ENCODE measurements around the gene MAN1A1.
"Not testable (repeated sequence)": the region's sequence is repeated elsewhere in the genome, so short reads cannot be mapped to it uniquely, and the experiment has no call there.

The MAN1A1 gene

GRCh38 chr6:119349361-119350201 is at the start of gene MAN1A1:
Gene MAN1A1, minus strand, starts transcription at chr6:119349761. Its CDS starts 696 bp downstream, at chr6:119349065.
- DNase-seq (ENCODE audit: low read depth in 2 of 2), result peak; percentile 73 to 79

GRCh38 chr6:119395192-119395591 is 45.6 kb upstream of the MAN1A1 start:
- no peak for DNase-seq (ENCODE audit: low read depth in 2 of 2)

DNA sequence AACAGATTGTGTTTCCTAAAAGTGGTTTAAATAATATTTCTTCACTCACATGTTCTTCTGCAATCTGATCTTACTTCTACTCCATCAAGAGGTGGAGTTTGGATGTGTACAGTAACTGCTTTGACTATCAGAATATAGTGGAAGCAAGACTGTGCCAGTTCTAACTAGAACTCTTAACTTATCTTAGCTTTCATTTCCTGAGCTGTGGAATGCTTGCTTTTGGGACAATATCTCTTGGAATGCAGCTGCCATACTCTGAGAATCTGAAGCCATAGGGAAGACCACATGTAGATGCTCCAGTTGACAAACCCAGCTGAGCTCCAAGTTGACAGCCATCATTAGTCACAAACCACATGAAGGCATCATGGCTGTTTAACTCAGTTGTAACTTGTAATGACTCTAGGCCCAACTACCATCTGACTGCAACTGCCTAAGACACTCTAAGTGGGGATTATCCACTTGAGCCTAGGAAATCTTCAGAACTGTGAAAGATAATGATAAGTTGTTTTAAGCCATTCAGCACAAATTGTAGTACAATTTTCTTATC is 40.8 kb upstream of the MAN1A1 start:
- DNase-seq (ENCODE audit: low read depth in 2 of 2), result no peak

DNA sequence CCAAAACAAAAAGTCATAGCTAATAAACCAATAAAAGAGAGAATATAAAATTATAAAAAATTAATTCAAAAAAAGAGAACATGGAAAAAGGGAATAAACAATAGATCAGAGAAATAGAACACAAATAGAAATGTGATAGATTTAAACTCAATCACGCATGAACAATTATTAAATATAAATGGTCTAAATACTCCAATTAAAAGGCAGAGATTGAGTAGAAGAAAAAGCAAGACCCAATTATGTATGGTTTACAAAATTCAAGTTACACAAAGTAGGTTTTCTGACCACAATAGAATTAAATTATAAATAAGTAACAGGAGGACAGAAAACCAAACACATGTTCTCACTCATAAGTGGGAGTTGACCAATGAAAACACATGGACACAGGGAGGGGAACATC is 36.4 kb upstream of the MAN1A1 start:
- DNase-seq (ENCODE audit: low read depth in 2 of 2), result no peak

- no peak for DNase-seq (ENCODE audit: low read depth in 2 of 2)
These were observed 34.9 kb upstream of the MAN1A1 start for GRCh38 chr6:119384444-119384843.

- DNase-seq (ENCODE audit: low read depth in 2 of 2), result no peak
These were observed 30.2 kb upstream of the MAN1A1 start for GRCh38 chr6:119379809-119380208.

- not testable (repeated sequence) for DNase-seq (ENCODE audit: low read depth in 2 of 2)
These were observed 27.5 kb upstream of the MAN1A1 start for GRCh38 chr6:119377043-119377442.

DNA sequence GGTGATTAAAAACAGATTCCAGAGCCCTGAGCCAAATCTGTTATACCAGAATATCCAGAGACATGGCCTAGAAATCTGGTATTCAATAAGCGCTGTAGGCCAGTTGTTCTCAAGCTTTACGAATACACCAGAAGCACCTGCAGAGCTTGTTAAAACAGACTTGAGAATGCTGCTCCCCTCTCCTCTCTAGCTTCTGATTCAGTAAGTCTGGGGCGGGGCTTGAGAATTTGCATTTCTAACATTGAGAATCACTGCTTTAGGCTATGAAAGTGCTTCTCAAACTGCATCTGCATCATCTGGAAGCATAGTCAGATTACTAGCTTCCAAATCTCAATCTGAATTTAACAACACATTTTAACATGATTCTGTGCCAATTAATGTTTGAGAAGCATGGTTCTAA is 20.5 kb upstream of the MAN1A1 start:
- DNase-seq (ENCODE audit: low read depth in 2 of 2), result no peak

- DNase-seq (ENCODE audit: low read depth in 2 of 2), result no peak
These were observed 19.4 kb upstream of the MAN1A1 start for GRCh38 chr6:119368921-119369320.

DNA sequence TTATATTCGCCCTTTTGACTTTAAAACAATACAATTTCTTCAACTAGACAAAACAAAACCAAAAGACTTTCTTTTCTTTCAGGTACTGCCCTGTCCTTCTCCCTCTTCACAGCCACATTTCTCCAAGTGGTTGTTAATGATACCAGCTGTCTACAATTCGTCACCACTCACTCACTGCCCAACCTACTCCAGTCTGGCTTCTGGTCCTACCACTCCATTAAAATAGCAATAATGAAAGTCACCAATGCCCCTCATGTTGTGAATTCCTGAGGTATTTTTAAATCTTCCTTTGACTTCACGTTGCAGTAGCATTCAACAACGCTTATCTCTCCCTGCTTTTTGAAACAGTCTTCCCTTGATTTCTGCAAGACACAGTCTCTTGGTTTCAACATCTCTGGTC is 11.6 kb upstream of the MAN1A1 start:
- no peak for DNase-seq (ENCODE audit: low read depth in 2 of 2)

- DNase-seq (ENCODE audit: low read depth in 2 of 2), result no peak
These were observed 10.8 kb upstream of the MAN1A1 start for GRCh38 chr6:119360262-119360915.

DNA sequence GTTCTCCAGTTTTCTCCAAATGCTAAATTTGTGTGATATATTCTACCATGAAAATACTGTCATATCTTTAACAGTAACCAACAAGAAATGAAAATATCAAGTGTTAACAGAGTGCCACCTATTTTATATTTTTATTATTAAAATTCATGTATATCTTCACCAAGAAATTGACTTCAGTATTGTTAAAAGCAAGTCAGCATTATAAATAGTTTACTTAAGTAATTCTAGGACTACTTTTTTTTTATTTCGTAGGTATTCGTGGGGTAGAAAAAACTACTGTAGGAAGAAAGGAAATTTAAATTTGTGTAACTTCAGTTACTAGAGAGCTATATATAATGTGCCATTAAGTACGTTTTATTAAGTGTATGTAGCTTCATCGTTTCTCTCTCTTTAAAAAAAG is 6.3 kb upstream of the MAN1A1 start:
- DNase-seq (ENCODE audit: low read depth in 2 of 2), result no peak

DNA sequence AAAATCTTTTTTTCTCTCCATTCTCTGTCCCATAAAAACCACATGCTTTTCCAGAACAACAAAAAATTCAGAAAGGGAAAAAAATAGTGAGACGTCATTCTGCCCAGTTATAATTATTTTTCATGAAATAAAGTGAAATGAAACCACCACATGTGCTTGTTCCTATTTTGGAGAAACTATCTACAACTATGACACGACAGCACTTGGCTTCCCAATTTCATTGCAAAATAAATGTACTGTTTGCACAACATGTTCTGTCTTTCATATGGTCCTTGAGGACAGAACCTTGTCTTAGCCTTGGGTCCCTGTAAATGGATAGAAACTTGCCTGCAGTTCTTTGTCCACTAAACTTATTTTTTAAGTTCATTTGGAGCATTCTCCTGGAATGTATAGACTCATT is 5.6 kb upstream of the MAN1A1 start:
- no peak for DNase-seq (ENCODE audit: low read depth in 2 of 2)

GRCh38 chr6:119353696-119354095 is 4.1 kb upstream of the MAN1A1 start:
- DNase-seq (ENCODE audit: low read depth in 2 of 2), result no peak

DNA sequence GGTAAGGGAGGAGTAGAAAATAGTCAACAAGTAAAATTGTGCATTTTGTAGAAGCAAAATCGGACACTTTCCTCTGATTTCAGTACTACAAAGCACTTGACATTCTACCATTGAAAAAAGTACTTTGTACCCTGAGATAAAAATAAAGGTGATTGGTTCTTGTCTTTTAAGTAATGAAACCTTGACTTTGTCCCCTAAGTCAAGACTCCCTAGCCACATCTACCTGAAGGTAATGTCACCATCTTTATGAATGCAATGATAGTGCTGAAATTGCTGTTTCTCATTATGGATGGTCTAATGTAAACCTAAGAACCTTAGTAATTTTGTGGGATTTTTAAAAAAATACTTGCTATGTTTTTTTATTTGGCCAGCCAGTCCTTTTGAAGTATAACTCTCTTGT is 2.4 kb upstream of the MAN1A1 start:
- DNase-seq (ENCODE audit: low read depth in 2 of 2), result no peak

GRCh38 chr6:119350952-119351372 is 1.4 kb upstream of the MAN1A1 start:
- peak; percentile 27 to 29 for DNase-seq (ENCODE audit: low read depth in 2 of 2)

DNA sequence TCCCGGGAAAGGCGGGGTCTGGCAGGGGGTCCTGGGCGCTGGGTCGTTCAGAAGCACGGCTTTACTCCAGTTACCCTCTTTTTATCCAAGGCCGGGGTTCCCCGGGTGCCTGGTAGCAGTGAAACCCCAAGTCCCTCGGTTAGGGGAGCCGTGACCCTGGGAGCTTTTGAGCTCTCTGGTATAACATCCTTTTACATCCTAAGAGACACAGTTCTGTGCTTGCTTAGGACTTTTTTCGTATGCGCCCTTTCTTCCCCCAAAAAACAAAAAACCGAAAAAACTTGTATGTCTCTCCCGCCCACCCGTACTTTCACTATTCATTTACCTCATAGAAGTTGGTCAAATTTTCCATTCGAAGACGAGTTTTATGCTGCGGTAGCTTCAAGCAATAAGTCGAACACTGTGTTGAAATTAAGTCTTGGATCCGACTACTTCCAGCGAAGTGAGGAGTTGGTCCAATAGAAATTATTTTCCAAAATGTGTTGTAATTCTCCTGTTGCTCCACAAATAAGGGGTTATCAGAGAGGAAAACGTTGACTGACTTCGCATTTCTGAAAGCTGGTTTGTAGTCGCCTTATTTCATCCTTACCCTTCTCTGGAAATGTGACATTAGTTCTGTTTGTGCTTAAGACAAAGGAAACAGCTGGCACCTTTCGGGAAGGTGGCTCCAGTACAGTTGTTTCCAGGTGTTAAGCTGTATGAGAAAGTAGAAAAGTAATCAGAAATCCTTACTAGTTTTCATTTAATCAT is 816 bp upstream of the MAN1A1 start:
- peak; percentile 27 to 32 for DNase-seq (ENCODE audit: low read depth in 2 of 2)

DNA sequence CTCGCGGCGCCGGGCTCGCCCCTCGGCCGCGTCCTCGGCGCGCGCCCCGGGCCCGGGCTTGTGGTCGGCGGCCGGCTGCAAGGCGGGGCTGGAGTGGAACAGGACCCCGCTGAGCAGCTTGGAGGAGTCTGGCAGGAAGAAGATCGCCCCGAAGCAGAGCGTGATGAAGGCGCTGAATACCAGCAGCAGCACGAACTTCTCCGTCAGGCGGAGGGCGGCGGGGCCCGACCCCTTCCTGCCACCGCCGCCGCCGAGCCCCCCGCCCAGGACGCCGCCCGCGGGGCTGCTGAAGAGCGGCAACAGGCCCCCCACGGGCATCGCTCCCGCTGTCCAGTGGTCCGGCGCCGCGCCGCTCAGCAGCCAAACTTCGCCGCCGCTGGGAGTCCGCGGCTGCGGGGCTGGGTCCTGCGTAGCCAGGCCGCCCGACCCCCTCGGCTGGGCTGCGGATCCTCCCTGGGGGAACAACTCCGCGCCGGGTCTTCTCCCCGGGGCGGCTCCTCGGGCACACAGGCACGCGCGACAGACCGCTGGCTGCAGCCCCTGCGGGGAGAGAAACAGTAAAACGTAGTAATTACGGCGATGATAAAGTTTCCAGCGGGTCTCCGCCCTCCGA is 707 bp downstream of the MAN1A1 start:
- DNase-seq (ENCODE audit: low read depth in 2 of 2), result no peak

- DNase-seq (ENCODE audit: low read depth in 2 of 2), result no peak
These were observed 1.3 kb downstream of the MAN1A1 start for GRCh38 chr6:119348096-119348747.

- no peak for DNase-seq (ENCODE audit: low read depth in 2 of 2)
These were observed 2.0 kb downstream of the MAN1A1 start for GRCh38 chr6:119347466-119348095.

- no peak for DNase-seq (ENCODE audit: low read depth in 2 of 2)
These were observed 2.6 kb downstream of the MAN1A1 start for GRCh38 chr6:119346936-119347335.
